DMS114 treated with DMSO at 0.1 percent for 48 hours (cell line): ENCODE measurements around the gene TMEM119.
"Not testable (repeated sequence)": the region's sequence is repeated elsewhere in the genome, so short reads cannot be mapped to it uniquely, and the experiment has no call there.

Experiments
- DNase-seq: peaks from one replicate; lab custom pipeline; 2025; ENCODE audit not compliant: unreplicated experiment; lab: John Stamatoyannopoulos, UW

Gene TMEM119

DNA sequence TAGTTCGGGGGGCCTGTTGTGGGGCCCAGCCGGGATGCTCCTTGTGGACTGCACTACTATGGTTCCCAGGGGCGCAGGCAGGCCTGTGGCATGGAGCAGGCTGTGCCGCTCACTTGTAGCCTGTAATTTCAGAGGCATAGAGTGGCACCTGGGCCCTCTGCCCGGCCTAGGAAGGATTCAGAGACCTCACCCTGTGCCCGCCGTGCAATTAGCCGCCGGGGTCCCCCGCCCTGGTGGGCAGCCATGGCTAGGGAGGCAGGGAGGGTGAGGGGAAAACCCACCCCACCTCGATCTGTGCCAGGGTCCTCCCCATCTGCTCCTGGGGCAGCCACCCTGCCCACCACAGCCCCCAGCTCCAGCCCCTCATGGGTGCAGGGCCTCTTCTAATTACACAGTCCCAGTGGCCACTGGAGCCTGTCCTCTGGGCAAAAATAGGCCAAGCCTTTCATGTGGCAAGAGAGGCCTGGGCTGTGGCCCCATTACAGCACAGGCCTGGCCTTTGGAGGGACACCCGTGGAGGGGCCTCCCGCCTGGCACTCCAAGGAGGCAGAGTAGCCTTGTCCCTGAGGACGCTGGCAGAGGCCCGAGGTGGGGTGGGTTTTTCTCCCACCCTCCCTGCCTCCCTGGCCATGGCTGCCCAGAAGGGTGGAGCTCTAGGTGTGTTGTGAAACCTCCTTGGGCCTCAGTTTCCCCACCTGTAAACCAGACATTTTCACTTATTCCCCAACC lies 5.3 kb upstream of the TMEM119 start:
- no peak for DNase-seq

GRCh38 chr12:108602209-108602705 lies 4.4 kb upstream of the TMEM119 start:
- no peak for DNase-seq

DNA sequence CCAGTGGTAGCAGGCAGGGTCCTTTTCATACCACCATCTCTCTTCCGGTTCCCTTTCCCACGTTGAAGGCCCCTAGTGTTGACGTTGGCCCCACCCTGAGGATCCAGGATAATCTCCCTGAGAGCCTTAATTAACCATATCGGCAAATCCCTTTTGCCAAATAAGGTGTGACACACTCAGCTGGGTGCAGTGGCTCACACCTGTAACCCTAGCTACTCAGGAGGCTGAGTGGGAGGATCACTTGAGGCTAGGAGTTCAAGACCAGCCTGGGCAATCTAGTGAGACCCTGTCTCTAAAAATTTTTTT lies 2.8 kb upstream of the TMEM119 start:
- no peak for DNase-seq

DNA sequence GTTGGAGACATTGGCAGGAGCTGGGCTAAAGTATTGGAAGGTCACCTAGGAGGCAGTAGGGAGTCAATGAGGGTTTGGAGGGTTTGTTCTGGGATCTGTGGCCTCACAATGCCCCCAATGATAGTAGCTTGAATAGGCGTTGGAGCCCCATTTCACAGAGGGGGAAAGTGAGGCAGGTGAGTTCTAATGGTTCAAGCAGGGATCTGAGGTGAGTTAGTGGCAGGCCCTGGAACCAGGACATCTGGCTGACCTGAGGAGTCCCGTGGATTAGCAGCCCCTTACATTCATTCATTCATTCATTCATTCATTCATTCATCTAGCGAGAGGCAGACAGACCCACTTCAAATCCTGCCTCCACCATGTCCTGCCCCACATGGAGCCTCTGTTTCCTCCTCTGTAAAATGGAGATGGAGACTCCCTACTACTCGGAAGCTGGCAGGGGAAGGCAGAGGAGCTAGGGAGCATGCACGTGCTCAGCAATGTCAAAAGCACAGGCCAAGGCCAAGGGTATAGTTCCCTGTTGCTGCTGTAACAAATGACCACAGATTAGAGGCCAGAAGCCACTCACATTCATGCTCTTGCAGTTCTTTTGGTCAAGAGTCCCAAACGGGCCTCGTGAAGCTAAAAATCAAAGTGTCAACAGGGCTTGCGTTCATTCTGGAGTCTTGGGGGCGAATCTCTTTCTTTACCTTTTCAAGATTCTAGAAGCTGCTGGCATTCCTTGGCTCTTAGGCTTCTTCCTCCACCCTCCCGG lies 2.2 kb upstream of the TMEM119 start:
- DNase-seq = no peak

- DNase-seq = no peak
Observed at GRCh38 chr12:108599541-108599940, 1.7 kb upstream of the TMEM119 start.

- DNase-seq = no peak
Observed at GRCh38 chr12:108598553-108599250, 818 bp upstream of the TMEM119 start.

- no peak for DNase-seq
Observed at GRCh38 chr12:108596854-108597558, 878 bp downstream of the TMEM119 start.

- no peak for DNase-seq
Observed at GRCh38 chr12:108595711-108596647, 1.9 kb downstream of the TMEM119 start.

GRCh38 chr12:108594960-108595710 lies 2.7 kb downstream of the TMEM119 start:
- DNase-seq = no peak

DNA sequence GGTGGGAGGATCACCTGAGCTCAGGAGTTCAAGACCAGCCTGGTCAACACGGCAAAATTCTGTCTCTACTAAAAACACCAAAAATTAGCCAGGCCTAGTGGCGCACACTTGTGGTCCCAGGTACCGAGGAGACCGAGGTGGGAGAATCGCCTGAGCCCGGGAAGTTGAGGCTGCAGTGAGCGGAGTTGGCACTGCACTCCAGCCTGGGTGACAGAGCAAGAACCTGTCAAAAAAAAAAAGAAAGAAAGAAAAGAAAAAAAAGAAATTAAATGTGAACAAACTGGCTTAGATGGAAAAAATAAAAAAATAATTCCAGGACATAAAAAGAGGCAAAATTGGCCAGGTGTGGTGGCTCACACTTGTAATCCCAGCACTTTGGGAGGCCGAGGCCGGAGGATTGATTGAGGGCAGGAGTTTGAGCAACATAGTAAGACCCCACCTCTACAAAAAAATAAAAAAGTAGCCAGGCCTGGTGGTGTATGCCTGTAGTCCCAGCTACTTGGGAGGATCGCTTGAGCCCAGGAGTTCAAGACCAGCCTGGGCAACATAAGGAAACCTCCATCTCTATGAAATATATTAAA lies 3.5 kb downstream of the TMEM119 start:
- no peak for DNase-seq

DNA sequence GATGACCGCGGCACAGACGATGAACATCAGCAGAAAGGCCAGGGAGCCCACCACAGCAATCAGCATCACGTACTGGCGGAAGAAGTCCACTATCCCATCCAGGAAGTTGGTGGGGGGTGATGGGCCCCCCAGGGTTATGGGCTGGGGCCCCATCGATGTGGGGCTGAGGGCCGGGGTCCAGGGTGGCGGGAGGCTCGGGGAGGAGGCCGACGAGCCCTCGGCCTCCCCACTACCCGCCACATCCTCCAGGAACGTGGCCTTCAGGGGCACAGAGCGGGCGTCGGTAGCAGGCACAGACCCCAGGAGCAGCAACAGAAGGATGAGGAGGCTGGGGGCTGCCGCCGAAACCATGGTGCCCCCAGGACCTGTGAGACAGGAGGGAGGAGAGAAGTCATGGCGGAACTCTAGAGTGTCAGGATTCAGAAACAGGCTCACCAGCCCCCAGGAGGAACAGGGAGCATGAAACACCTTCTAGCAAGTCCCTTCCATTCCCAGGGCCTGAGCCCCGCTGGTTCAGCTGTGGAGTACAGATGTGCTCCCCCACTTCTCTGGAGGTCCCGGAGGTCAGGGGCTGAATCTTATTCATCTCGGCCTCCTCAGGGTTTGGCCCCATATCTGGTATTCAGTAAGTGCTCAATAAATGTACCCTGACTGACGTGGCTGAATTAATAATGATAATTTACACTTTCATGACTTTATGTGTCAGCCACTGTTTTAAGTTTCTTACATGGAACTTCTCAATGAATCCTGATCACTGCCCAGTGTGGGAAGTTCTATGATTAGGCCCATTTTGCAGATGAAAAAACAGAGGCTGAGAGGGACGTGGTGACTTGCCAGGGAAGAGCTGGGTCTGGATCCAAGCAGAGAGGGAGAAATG lies 5.6 kb downstream of the TMEM119 start:
- DNase-seq = no peak

GRCh38 chr12:108591267-108591980 lies 6.5 kb downstream of the TMEM119 start:
- no peak for DNase-seq

DNA sequence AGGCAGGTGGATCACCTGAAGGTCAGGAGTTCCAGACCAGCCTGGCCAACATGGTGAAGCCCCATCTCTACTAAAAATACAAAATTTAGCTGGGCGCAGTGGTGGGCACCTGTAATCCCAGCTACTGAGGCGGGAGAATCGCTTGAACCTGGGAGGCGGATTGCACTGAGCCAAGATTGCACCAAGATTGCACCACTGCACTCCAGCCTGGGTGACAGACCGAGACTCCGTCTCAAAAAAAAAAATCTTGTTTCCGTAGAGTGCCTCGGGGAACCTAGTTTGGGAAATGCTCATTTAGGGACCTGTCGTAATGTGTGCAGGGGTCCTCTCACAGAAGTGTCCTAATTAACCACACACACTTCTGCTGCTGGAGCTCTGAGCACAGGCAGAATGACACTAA lies 7.4 kb downstream of the TMEM119 start:
- DNase-seq = not testable (repeated sequence)

- no peak for DNase-seq
Observed at GRCh38 chr12:108589840-108590229, 8.0 kb downstream of the TMEM119 start.

- no peak for DNase-seq
Observed at GRCh38 chr12:108589028-108589839, 8.7 kb downstream of the TMEM119 start.

GRCh38 chr12:108587826-108588225 lies 10.1 kb downstream of the TMEM119 start:
- no peak for DNase-seq

DNA sequence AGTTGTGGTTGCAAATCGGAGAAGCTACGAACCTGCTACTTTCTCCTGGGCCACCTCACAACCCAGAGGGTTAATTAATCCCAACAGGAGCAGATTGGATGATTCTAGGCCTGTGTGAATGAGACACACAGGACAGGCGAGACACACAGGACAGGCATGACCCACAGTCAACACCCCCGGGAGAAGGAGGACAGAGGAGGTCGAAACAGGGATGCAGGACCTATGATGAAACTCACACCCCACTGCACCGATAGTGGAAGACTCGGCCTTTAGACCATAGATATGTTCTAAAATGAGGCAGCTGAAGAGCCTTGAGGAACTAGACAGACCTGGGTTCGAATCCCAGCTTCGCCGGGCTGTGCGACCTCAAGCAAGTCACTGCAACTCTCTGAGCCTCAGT lies 11.6 kb downstream of the TMEM119 start:
- DNase-seq = no peak
